GM13977 (cell line): Measurements from ENCODE around the gene MEIS2.

Experiments
- DNase-seq: peaks from one replicate; pipeline ENCODE4 v3.0.0; 2012; ENCODE audit warnings: low spot score
- CTCF ChIP-seq: IDR thresholded peaks from 2 replicates; pipeline ENCODE4 v1.5.1; 2012; ENCODE audit warnings: mild to moderate bottlenecking, control low read depth; ENCODE audit not compliant: insufficient read depth; ENCODE audit errors: extremely low read depth, missing control alignments
- in situ Hi-C: fragments of 300-500 bp; cut with MboI; formaldehyde crosslinking; loops from one replicate; pipeline ENCODE4 v1.12.0; 2022; ENCODE audit warnings: low sequenced_read_pairs, low pct_unique_long_range_greater_than_20kb, mixed read lengths, inconsistent platforms; ENCODE audit not compliant: unreplicated experiment

The MEIS2 gene

GRCh38 chr15:36926427-36926825 is 173.9 kb downstream of the MEIS2 start:
- TF ChIP-seq CTCF = no peak
- in situ Hi-C loops = no loop called here

GRCh38 chr15:36925653-36926426 is 174.5 kb downstream of the MEIS2 start:
- in situ Hi-C loops = no loop called here
- no peak for DNase-seq

More at GRCh38 chr15:36926427-36926825, 173.9 kb downstream of the MEIS2 start:
- DNase-seq = no peak

GRCh38 chr15:36925049-36925448 is 175.3 kb downstream of the MEIS2 start:
- in situ Hi-C loops = no loop called here
- DNase-seq = no peak
- no peak for TF ChIP-seq CTCF

More at GRCh38 chr15:36925653-36926426, 174.5 kb downstream of the MEIS2 start:
- TF ChIP-seq CTCF = no peak

- no peak for TF ChIP-seq CTCF
- in situ Hi-C loops = no loop called here
- no peak for DNase-seq
Measured at GRCh38 chr15:36924034-36924433, 176.3 kb downstream of the MEIS2 start.

- in situ Hi-C loops = no loop called here
- no peak for TF ChIP-seq CTCF
- DNase-seq = no peak
Measured at GRCh38 chr15:36921484-36922091, 178.8 kb downstream of the MEIS2 start.

GRCh38 chr15:36917411-36918267 is 182.7 kb downstream of the MEIS2 start:
- in situ Hi-C loops = no loop called here
- DNase-seq = no peak
- no peak for TF ChIP-seq CTCF
